Liver (tissue), 3 donors: ENCODE data around the gene RNPEPL1.

Source experiments
- EGR1 ChIP-seq, 2 donors: IDR thresholded peaks; 2 replicates each; pipeline ENCODE4 v1.6.1; 2016 to 2018; ENCODE audit warnings: antibody characterized with exemption in 2 of 2, low read depth in 2 of 2
- FOXA1 ChIP-seq: IDR thresholded peaks from 2 replicates; pipeline ENCODE4 v1.6.1; 2016; ENCODE audit warnings: antibody characterized with exemption
- GABPA ChIP-seq, 2 donors: IDR thresholded peaks in 1 of 2; conservative IDR thresholded peaks in 1 of 2; 2 replicates each; pipeline ENCODE4 v1.6.1; 2016; ENCODE audit warnings: antibody characterized with exemption in 2 of 2, mild to moderate bottlenecking in 1 of 2, moderate library complexity in 1 of 2
- HNF4G ChIP-seq: IDR thresholded peaks from 2 replicates; pipeline ENCODE4 v1.6.1; 2016; ENCODE audit warnings: antibody characterized with exemption
- RAD21 ChIP-seq, 2 donors: IDR thresholded peaks; 2 replicates each; pipeline ENCODE4 v1.6.1; 2016; ENCODE audit warnings: antibody characterized with exemption in 2 of 2, mild to moderate bottlenecking in 2 of 2
- RXRA ChIP-seq, 2 donors: IDR thresholded peaks; 2 replicates each; pipeline ENCODE4 v1.6.1; 2017 to 2018; ENCODE audit warnings: antibody characterized with exemption in 2 of 2, mild to moderate bottlenecking in 1 of 2
- TAF1 ChIP-seq: conservative IDR thresholded peaks from 2 replicates; pipeline ENCODE4 v1.6.1; 2016; ENCODE audit warnings: antibody characterized with exemption, mild to moderate bottlenecking
- TF ChIP-seq, protein P1 (sequence below): IDR thresholded peaks from 2 replicates; pipeline ENCODE4 v1.6.1; 2016; ENCODE audit warnings: antibody characterized with exemption
- TF ChIP-seq, protein P2 (sequence below): fragments of 150-350 bp; IDR thresholded peaks from 2 replicates; pipeline ENCODE4 v1.5.1; 2017; ENCODE audit warnings: improper control_type of control experiment, low read depth, low read length; ENCODE audit not compliant: missing input control
- donor health status: healthy.
- donor health status: healthy.

DNA sequence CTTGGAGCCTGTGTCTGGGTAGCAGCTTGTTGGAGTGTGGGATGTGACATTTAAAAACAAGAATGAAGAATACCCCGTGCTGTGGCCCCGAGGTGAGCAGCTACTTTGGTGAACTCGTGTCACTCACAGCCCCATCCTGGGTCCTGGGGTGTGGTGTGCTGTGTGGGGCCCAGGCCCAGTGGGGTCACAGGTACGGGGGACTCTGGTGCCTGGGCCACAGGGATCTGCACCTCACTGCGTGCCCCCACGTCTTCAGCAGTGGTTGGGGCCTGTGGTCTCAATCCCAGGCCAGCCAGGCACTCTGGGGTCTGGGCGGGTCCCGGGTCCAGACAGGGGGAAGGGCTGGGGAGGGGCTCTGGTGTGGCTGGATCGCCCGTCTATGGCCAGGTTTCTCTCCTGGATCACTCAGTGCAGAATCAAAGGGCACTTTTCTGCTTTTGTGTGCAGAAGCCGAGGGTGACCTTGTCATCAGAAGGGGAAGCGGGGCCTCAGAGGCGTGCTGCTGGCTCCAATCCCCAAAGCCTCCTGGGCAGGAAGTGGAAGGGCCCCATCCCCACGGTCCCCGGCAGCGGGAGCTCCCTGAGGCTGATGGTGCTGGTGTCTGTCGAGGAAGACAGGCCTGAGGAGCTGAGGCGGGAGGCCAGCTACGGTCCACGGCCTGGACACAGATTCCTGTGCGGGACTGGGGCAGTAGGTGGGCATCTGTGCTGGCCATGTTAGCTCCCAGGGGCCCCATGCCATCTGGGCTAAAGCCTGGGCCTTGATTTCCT is 58.4 kb downstream of the RNPEPL1 start:
- TF ChIP-seq, protein P1, sequence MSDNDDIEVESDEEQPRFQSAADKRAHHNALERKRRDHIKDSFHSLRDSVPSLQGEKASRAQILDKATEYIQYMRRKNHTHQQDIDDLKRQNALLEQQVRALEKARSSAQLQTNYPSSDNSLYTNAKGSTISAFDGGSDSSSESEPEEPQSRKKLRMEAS = no peak
- TF ChIP-seq RXRA (IDR thresholded peaks at IDR 0.05) (no peak), HNF4G (no peak), EGR1 (IDR thresholded peaks at IDR 0.05; ENCODE audit: low read depth in 2 of 2) (no peak), RAD21 (IDR thresholded peaks at IDR 0.05) (no peak), TAF1 (no peak), FOXA1 (no peak), GABPA (IDR thresholded peaks at IDR 0.05 in 1 of 2, conservative IDR thresholded peaks at IDR 0.05 in 1 of 2) (no peak)
- TF ChIP-seq, protein P2, sequence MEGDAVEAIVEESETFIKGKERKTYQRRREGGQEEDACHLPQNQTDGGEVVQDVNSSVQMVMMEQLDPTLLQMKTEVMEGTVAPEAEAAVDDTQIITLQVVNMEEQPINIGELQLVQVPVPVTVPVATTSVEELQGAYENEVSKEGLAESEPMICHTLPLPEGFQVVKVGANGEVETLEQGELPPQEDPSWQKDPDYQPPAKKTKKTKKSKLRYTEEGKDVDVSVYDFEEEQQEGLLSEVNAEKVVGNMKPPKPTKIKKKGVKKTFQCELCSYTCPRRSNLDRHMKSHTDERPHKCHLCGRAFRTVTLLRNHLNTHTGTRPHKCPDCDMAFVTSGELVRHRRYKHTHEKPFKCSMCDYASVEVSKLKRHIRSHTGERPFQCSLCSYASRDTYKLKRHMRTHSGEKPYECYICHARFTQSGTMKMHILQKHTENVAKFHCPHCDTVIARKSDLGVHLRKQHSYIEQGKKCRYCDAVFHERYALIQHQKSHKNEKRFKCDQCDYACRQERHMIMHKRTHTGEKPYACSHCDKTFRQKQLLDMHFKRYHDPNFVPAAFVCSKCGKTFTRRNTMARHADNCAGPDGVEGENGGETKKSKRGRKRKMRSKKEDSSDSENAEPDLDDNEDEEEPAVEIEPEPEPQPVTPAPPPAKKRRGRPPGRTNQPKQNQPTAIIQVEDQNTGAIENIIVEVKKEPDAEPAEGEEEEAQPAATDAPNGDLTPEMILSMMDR = no peak
